Ramos (cell line): Measurements from ENCODE around the gene ADGRB3.

Source experiments
- in situ Hi-C: fragments of 300-500 bp; cut with MboI; formaldehyde crosslinking; loops from one replicate; pipeline ENCODE4 v1.14.3; 2022; ENCODE audit warnings: low sequenced_read_pairs; ENCODE audit not compliant: unreplicated experiment

The ADGRB3 gene

DNA sequence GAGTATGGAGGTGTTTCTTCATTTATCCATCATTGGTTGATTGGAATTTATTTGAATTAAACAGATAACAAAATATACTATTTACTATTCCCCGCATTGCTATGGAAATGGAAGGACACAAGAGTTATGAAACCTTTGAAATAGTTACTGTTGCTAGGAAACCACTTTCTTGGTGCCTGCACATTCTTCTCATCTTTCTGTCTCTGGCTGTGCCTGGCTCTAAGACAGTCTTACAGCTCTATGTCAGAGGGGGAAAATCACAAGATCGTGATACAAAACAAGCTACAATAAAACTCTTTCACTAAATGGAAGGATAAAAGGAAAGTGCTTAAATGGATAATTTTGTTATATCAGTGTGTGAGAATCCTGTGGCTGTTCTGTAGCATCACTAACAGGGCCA lies 708.8 kb downstream of the ADGRB3 start:
- in situ Hi-C loops: no loop called here

DNA sequence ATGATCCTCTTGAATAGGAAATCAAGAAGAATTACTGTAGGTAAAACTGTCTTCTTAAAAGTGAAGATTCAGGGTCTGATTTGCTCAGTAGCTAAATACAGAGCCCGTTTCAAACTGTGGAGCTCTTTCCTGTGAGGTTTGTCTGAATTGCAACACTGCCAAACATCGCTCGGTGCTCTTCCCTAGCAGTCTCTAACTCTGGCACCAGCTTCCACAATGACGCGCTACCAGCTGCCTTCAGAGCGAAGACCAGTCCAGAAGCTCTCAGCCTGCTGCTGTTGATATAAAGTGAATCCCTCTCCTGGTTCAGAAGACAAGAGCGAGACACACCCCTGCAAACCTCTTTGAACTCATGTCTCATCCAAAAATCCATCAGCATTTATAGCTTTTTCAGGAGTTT lies 714.7 kb downstream of the ADGRB3 start:
- in situ Hi-C loops: no loop called here

DNA sequence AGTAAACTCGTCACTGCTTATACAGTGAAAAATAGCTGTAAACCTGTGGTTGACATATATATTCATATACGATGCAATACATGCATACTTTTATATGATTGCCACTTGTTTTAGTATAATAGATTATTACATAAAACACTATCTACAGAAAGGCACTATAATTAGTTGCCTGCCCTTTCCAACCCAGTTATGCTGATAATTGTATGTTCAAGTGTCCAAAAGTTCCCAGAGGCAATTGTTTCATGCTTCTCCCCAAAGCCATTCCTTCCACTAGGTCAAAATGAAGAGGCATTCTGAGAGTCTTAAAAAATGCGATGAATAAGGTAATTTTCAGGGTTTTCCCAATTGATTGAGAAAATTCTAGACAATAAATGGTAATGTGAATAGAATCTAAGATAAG lies 727.1 kb downstream of the ADGRB3 start:
- in situ Hi-C loops: no loop called here

DNA sequence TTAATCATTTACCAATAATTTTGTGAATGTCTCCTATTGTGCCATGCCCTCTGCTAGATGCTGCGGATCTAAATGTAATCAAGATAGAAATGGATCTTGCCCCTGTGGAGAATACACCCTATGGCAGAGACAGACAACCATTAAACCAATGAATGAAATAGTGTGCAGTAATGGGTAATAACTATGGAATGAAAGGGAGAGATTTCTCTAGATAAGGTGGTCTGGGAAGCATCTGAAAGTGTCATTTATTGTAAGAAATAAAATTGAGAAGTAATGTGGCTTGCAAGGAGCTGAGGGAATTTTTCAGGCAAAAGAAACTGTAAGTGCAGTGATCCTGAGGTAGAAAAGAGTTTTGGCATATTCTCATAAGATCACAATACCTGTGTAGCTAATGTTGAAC lies 731.7 kb downstream of the ADGRB3 start:
- in situ Hi-C loops: no loop called here

DNA sequence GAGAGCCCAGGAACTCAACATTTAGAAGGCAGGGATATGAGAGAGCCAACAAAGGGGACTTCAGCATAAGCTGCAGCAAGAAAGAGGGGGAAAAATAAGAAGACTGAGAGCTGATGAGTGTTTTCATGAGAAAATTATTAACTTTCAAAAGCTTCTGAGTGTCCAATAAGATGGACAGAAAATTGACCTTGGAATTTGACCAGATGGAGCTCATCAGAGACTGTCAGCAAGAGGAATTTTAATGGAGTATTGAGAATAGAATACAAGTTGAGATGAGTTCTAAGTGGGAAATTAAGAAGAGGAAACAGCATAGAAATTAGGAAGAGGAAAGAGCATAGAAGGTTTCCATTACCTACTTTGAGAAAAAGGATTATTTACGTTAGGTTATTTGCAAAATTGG lies 733.5 kb downstream of the ADGRB3 start:
- in situ Hi-C loops: no loop called here

DNA sequence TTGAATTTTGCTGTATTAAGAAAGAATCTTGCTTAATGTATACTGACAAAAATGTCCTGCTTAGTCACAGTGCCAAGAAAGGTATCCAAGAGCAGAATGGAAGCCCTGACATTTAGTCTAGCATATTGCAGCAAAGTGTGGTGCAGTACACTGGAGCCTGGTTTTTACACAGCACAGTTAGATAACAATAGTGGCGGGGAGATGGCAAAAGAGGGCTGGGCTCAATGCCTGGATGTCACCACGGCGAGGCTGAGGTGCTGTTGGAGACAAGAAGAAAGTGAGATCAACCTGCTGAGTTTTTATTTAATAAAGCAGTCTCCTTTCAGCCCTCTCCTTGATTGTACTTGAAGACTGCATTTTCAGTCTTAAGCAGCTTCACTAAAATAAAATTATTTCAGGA lies 735.7 kb downstream of the ADGRB3 start:
- in situ Hi-C loops: no loop called here

DNA sequence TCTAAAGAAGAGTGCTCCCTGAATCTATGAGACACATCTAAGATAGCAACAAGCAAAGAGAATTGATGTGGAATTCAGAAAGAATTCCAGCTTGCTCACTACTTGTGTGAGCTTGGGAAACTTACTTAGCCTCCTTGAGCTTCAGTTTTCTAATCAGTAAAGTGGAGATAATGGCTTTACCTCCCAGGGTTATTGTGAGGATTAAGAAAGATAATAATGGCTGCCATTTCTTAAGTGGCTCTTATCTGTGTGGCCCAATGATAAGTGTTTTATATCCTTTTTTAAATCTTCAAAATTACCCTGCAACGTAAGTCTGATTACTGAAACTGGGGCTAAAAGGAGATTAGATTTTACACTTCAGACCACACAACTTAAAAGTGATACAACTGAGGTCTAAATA lies 743.2 kb downstream of the ADGRB3 start:
- in situ Hi-C loops: no loop called here

DNA sequence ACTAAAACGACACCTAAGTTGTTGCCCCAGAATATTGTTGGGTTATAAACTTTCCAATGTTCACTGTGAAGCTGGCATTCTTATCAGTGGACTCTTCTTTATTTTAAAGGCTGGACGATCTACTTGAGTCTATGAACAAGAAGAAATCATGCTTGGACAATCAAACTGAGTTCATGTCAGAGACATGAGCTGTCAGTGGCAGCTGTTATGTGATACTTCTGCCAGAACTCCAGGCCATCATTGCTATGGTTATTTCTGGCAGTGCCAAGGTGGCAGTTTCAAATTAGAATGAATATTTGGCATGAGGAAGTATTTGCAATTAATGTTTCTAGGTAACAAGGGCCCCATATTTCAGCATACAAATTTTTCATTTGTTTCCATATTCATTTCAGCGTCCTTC lies 744.4 kb downstream of the ADGRB3 start:
- in situ Hi-C loops: no loop called here

DNA sequence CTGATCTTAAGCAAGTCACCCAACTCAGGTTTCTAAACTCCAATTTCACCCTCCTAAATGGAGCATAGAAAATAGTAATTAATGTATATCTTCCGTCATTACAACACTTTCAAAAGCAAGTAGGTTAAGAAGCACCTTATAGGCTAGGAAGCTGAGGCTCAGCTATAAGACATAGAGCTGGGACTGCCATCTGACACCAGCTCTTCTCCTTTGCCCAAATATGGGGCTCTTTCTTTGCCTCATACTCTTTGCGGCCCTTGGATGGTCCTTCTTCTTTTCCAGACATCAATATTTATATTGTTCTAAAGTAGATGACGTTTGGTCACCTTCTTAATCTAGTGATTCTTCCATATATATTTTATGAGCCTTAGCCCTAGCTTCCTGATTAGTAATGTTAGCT lies 748.5 kb downstream of the ADGRB3 start:
- in situ Hi-C loops: no loop called here

DNA sequence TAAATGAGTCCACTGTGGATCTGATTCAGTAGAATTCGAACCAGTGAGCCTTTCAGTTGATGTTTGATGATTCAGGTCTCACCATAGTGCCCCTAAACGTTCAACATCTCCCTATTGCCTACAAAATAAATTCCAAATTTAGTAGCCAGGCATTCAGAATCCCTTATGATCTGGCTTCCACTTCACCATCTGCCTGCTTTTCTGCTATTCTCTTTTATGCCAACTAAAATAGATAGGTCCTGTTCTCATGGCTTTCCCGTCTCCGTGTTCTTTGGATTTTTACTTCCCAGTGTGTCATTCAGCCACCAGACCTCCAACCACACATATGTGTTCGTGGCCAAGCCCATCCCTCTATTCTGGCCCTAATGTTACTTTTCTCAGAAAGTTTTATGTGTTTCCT lies 751.3 kb downstream of the ADGRB3 start:
- in situ Hi-C loops: no loop called here

DNA sequence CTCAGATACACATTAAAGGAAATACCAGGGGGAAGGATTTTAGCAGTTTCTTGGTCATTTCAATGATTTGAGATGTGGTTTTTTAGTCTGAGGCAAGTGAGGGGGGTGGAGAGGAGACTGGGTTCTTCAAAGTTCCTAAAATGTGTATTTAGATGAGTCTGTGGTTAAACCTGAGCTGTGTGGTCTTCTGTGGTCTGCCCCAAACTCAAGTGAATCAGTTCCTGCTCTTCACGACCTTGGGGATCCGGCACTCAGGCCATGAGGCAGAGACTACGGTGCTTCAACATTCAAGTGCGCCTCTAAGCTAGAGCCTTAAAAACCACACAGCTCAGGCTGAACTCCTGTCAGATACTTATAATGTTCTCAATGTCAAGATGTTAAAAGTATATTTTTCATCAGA lies 755.0 kb downstream of the ADGRB3 start:
- in situ Hi-C loops: no loop called here

DNA sequence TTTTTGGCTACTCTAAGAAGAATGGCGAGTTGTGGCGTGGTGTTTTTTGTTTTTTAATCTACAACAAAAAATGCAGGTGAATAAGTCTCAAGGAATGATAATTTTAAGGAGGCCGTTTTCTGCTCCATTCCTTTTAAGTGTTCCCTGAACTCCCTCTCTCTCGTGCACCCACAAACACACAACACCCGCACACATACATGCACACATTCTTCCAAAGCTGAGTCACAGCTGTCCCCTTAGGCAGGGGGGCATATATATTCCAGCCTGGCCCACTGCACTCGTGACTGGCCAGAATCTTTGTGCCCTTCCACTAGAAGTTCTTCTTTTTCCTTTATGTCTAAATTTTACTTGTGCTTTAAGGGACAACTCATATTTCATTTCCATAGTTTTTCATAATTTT lies 756.0 kb downstream of the ADGRB3 start:
- in situ Hi-C loops: no loop called here

DNA sequence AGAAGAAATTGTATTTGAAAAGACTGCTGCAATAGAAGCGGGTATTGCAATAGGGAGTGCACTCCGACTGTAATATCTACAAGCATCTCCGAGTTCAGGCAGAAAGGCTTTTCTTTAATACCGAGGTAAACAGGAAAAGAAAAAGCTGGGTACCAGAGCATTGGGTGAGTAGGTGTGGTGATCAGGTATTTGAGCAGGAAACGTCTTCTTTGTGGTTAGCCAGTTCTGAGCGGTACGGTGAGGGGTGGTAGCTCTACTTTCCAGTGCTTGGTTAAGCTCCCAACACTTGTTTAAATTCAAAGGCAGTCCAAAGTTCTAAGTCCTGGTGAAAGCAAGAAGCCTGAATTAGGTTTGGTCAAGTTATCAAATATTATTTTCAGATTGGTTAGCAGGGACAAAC lies 757.7 kb downstream of the ADGRB3 start:
- in situ Hi-C loops: no loop called here

DNA sequence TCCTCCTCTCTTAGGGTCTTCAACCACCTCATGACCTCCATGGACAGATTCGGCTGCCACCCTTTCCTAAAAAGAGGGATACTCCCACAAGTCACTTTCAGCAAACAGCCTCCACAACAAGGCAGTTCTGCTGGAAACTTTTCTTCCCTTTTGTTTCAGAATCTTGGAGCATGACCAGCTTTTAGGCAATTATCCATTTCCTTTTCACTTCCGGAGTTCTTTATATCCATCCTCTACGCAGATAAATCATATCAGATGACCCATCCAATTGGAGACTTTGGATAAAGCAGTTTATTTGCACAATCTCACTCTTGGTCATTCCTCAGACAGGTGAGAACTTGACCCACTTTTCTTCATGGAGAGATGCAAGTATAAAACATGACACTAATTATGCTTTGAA lies 763.2 kb downstream of the ADGRB3 start:
- in situ Hi-C loops: no loop called here

DNA sequence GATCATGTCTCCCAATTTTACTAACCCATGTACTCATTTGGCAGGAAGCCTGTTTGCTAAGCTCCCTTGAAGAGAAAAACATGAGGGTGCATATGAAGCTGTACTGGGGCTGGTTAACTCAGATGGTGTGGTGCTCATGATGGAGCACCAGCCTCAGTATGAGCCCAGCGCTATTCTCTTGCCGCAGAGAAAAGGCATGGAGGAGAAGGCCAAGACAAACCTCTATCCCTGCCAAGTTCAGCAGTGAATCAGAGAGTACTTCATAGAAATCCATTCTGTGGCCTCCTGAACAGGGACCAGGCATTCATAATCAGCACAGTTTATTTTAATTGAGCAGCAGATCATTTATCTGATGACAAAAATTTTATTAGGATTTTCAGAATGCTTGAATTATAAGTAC lies 763.6 kb downstream of the ADGRB3 start:
- in situ Hi-C loops: no loop called here

DNA sequence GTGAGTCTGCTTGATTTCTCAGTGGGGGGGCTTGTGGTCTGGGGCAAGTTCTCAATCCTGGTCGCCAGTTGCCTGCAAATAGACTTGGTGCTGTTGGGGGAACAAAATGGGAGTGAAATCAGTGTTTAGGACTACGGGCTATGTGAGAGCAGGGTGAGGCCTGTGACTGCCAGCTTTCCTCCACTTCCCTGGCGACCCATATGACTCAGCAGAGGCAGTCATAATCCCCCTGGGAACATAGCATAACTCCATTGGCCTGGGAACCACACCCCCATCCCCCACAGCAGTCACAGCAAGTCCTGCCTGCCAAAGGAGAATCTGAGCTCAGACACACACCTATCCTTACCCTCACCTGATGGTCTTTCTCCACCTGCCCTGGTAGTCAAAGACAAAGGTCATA lies 773.8 kb downstream of the ADGRB3 start:
- in situ Hi-C loops: no loop called here

DNA sequence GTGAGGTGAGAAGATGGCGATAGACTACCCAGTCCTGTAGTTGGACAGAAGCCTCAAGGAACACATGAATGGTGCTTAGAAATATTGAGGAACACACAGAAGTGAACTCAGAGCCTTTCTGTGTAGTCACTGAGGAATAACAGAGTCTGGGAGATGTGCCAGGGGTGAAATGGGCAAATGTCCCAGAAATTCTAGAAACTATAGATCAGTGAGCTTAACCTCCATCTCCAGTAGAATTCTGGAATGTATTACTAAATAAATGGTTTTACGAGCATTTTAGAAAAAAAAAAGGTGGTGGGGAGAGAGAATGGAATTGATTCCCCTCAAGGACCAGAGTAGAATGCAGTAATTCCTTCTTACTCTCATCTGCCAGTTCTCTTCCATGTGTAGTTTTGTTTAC lies 781.7 kb downstream of the ADGRB3 start:
- in situ Hi-C loops: no loop called here

DNA sequence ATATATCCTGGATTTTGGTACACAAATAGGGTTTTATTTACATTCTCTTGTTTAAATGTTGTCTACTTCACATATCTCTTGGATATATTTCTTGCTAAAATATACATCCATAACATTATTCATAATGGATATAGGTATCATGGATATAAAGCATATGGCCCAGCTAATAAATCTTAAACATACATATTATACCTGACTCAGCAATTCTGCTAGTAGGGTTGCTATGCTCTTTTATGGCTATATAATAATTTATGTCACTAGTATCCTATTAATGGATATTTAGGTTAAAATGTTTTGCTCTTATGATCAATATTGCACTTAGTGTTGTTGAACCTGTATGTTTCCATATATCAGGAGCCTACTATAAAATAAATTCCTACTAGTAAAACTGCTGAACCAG lies 786.2 kb downstream of the ADGRB3 start:
- in situ Hi-C loops: no loop called here

DNA sequence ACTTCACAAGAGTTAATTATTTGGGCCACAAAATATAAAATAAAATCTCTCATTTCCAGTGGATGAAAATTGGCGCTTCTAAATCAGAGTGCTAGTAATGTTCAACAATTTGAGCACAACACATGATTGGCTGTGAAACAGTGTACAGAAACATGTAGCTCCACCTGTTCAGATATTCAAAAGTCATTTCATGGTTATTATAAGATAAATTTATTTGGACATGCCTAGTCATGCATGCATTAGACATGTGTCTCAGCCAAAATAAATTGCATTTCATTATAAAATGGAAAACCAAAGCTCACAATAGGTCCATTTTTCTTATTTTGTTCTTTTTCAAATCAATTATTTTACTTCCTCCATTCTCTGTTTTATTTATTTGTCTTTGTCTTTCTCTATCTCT lies 786.9 kb downstream of the ADGRB3 start:
- in situ Hi-C loops: no loop called here

DNA sequence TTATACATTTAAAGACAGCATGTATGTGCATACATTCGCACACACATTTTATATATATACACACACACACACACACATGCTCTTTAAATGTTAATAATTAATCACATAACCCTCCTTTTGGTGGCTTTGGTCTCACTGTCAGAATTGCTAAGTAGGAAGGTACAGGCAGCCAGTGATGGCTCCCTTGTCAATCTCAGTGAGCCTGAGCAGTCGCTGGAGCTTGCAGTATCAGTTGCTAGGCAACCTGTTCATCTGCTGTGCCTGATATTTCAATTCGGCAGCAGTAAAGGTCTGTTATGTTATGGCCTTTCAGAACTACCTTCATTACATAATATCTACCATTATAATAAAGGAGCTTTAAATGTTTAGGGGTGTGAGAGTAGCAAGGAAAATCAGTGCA lies 787.4 kb downstream of the ADGRB3 start:
- in situ Hi-C loops: no loop called here

DNA sequence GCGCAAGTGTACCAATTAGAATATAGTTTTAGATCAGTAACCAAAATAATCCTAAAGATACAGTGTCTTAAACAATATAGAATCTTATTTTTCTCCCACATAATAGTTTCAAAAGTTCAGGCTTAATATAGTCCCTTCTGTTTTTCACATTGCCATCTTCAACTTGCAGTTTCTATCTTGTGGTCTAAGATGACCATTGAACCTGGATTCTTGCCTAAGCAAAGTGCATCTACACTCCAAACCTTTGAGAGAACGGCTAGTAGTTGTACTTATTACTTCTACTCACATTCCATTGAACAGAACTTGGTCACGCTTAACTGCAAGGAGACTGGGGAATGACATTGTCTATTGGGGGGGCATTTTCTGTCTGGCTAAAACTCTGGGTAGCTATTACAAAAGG lies 788.7 kb downstream of the ADGRB3 start:
- in situ Hi-C loops: no loop called here

DNA sequence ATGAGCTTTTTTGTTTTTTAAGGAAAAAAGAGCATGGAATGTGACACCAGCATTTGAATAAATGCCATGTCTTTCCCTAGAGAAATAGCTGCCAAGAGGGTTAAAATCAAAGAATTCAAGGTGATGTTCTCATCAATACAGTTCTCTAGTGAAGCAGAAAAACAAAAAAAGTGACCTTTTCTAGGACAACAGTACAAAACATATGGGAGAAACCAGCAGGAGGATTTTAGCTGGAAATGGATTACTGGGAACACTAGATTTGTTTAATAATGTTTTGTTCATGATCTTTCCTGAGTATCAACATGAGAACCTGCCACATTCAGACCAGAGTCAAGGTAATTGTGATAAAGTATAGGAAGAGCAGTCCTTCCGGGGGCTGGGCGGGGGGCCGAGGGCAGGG lies 789.5 kb downstream of the ADGRB3 start:
- in situ Hi-C loops: no loop called here

DNA sequence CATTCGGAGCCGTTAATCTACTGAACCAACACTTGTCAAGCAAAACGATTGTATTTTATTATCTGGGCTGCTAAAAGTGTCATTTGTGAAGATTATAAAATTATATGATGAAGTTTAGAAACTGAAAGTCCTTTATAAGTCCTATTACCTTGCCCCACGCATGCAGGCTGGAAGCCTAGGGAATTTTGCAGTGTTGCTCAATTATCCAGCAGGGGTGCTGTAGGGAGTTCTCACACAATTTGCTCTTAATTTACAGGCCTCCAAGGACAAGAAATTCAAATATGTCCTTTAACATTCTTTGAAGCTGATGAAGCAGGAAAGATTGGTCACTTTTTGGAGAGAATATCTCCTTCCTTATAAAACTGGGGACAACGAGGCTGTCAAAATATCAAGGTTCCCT lies 792.8 kb downstream of the ADGRB3 start:
- in situ Hi-C loops: no loop called here
